ENCODE results near the gene MAP3K12. TPM values are rescaled to one million over a fixed set of nuclear protein-coding genes. Genes with fewer than 3 reads are reported as not detected.

MAP3K12 gene
- total RNA-seq, 2 donors from 2014 or later, result 4.3 to 30.9 TPM

DNA sequence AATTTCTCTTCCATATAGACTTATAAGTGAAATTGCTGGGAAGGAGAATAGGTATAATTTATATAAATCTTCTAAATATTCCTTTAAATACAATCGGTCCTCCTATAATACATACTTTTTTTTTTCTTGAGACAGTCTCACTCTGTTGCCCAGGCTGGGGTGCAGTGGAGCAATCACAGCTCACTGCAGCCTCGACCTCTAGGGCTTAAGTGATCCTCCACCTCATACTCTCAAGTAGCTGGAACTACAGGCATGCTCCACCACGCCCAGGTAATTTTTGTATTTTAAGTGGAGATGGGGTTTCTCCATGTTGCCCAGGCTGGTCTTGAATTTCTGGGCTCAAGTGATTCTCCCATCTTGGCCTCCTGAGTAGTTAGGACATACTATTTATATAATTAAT is 37.7 kb upstream of the MAP3K12 start:
- Histone ChIP-seq H3K36me3 (peaks cover 0 to 6% of the 10 kb centered on the region in 2 donors), H3K27me3 (replicated peaks; ENCODE audit: insufficient read depth) (no peaks in the 10 kb centered on the region), H3K27ac (no peak overlapping the region), H3K4me3 (no peak overlapping the region), H3K9me3 (no peaks in the 10 kb centered on the region), H3K4me1 (replicated peaks) (peaks cover 7% of the 10 kb centered on the region)
- no peak for TF ChIP-seq POLR2A (IDR thresholded peaks at IDR 0.05)
- no peak for TF ChIP-seq POLR2AphosphoS5 (IDR thresholded peaks at IDR 0.05)
- TF ChIP-seq, protein P1, sequence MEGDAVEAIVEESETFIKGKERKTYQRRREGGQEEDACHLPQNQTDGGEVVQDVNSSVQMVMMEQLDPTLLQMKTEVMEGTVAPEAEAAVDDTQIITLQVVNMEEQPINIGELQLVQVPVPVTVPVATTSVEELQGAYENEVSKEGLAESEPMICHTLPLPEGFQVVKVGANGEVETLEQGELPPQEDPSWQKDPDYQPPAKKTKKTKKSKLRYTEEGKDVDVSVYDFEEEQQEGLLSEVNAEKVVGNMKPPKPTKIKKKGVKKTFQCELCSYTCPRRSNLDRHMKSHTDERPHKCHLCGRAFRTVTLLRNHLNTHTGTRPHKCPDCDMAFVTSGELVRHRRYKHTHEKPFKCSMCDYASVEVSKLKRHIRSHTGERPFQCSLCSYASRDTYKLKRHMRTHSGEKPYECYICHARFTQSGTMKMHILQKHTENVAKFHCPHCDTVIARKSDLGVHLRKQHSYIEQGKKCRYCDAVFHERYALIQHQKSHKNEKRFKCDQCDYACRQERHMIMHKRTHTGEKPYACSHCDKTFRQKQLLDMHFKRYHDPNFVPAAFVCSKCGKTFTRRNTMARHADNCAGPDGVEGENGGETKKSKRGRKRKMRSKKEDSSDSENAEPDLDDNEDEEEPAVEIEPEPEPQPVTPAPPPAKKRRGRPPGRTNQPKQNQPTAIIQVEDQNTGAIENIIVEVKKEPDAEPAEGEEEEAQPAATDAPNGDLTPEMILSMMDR (IDR thresholded peaks at IDR 0.05), result no peak
- intact Hi-C loops (cut with DNase I), result no loop called here
- WGBS, result 92% methylated on average over 3 of the region's 3 CpGs
- no peak for DNase-seq (ENCODE audit: low spot score)

DNA sequence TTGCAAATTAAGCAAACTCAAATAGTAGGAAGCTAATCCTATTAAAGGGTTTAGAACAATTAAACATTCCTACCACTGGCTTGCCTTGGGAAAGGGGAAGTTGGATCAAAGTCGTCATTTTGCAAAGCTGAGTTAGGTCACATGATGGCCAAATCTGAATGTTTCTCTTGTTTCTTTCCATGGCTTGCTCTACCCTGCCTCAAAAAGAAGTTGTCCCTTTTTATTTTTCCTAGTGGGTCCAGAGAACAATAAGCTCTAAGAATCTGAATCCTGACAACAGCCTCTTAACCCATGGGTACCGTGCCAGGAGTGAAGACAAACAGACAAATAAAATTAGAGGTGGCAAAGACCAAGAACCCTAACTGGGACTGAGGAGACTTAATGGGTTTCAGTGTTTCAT is 34.2 kb upstream of the MAP3K12 start:
- Histone ChIP-seq H3K27ac (no peak overlapping the region), H3K27me3 (replicated peaks; ENCODE audit: insufficient read depth) (no peaks in the 10 kb centered on the region), H3K4me1 (replicated peaks) (peaks cover 7% of the 10 kb centered on the region), H3K9me3 (no peaks in the 10 kb centered on the region), H3K36me3 (peaks cover 0 to 6% of the 10 kb centered on the region in 2 donors), H3K4me3 (no peak overlapping the region)
- TF ChIP-seq, protein P1 (IDR thresholded peaks at IDR 0.05), result no peak
- TF ChIP-seq POLR2A (IDR thresholded peaks at IDR 0.05) (no peak), POLR2AphosphoS5 (IDR thresholded peaks at IDR 0.05) (no peak)
- WGBS, result 51% methylated on average over 2 of the region's 2 CpGs
- DNase-seq (ENCODE audit: low spot score), result no peak
- intact Hi-C loops (cut with DNase I), result no loop called here

DNA sequence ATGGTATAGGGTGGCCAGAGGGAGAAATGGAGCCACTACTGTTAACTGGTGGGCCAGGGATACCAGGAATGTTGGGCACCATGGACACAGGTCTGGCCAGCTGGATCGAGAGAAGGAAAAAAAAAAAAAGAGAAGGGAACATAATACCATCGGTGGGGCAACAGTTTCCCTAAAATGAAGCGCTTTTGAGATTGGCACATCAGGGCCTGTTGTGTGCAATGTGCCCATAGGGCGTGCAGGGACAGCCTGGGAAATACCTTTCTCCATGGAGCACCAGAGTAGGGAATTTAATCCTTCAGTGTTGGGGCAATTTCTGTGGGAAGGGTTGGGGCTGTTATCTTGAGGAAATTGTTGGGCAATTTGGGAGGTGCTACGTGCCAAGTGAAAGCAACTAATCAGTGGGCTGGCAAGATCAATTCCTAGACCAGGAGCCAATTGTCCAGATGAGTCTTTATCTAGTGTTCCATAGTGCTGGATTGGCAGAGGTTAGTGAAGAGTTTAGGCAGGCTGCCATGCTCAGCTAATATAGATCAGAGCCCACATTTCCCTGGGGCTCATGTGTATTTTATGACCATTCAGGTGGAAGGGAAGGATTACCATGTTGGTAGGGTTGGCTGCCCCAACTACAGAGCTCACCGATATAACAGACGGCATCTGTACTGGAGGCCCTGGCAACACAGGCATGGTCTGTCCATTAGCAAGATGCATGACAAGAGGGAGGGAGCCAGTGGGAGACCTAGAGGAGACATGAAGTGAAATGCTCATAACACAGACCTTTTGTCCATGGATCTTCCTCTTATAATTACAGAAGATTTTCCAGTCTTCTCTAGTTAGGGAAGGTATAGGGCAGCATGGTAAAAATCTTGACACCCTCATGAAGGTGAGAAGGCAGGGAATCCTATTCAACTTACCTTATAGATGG is 33.5 kb upstream of the MAP3K12 start:
- no peak for DNase-seq (ENCODE audit: low spot score)
- intact Hi-C loops (cut with DNase I), result no loop called here
- peaks cover 0 to 6% of the 10 kb centered on the region in 2 donors for H3K36me3 ChIP-seq
- 91% methylated on average over 7 of the region's 7 CpGs for WGBS
- no peak overlapping the region for H3K4me3 ChIP-seq
- no peaks in the 10 kb centered on the region for H3K27me3 ChIP-seq (replicated peaks; ENCODE audit: insufficient read depth)
- TF ChIP-seq POLR2AphosphoS5 (IDR thresholded peaks at IDR 0.05) (no peak), POLR2A (IDR thresholded peaks at IDR 0.05) (no peak)
- TF ChIP-seq, protein P1 (IDR thresholded peaks at IDR 0.05), result no peak
- no peaks in the 10 kb centered on the region for H3K9me3 ChIP-seq
- H3K27ac ChIP-seq, result no peak overlapping the region
- H3K4me1 ChIP-seq (replicated peaks), result peaks cover 4% of the 10 kb centered on the region

DNA sequence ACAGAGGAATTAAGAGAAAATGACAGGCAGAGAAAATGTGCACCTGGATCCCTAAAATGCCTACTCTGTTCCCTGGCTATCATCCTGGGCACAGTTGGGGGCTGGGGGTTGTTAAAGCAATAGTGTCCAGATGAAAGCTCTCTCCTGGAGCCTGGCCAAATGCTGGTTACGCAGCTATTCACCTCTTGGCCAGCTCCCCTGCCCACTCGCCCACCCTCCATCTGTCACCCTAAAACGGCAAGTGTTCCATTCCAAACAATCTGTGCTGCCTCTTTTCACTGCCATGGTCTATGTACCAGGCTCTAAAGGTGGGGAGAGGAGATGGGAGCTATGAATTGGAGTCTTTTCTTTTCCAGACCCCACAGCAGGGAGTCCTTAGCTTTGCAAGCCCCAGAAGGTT is 32.8 kb upstream of the MAP3K12 start:
- Histone ChIP-seq H3K36me3 (peaks cover 0 to 6% of the 10 kb centered on the region in 2 donors), H3K27ac (no peak overlapping the region), H3K4me3 (no peak overlapping the region), H3K27me3 (replicated peaks; ENCODE audit: insufficient read depth) (no peaks in the 10 kb centered on the region), H3K9me3 (no peaks in the 10 kb centered on the region), H3K4me1 (replicated peaks) (no peaks in the 10 kb centered on the region)
- no peak for DNase-seq (ENCODE audit: low spot score)
- TF ChIP-seq POLR2AphosphoS5 (IDR thresholded peaks at IDR 0.05) (no peak), POLR2A (IDR thresholded peaks at IDR 0.05) (no peak)
- TF ChIP-seq, protein P1 (IDR thresholded peaks at IDR 0.05), result no peak
- 47% methylated on average over 3 of the region's 3 CpGs for WGBS
- intact Hi-C loops (cut with DNase I), result no loop called here

DNA sequence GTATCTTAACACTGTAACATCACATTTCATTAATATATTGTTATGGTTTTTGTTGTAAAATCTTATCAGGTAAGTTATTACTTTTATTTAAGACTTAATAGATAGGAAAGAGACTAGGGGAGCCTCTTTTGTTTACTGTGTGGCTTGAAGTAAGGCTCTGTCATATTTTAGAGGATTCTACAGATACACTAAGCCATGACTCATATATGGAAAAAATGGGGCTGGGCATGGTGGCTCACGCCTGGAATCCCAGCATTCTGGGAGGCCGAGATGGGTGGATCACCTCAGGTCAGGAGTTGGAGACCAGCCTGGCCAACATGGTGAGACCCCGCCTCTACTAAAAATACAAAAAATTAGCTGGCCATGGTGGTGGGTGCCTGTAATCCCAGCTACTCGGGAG is 31.7 kb upstream of the MAP3K12 start:
- H3K36me3 ChIP-seq, result peaks cover 0 to 6% of the 10 kb centered on the region in 2 donors

More for the DNA sequence above, 31.7 kb upstream of the MAP3K12 start:
- Histone ChIP-seq H3K4me3 (no peak overlapping the region), H3K9me3 (no peaks in the 10 kb centered on the region), H3K4me1 (replicated peaks) (no peaks in the 10 kb centered on the region), H3K27ac (no peak overlapping the region), H3K27me3 (replicated peaks; ENCODE audit: insufficient read depth) (no peaks in the 10 kb centered on the region)
- 84% methylated on average over 4 of the region's 4 CpGs for WGBS
- intact Hi-C loops (cut with DNase I), result no loop called here
- DNase-seq (ENCODE audit: low spot score), result no peak
- TF ChIP-seq POLR2A (IDR thresholded peaks at IDR 0.05), result no peak
- TF ChIP-seq POLR2AphosphoS5 (IDR thresholded peaks at IDR 0.05), result no peak
- TF ChIP-seq, protein P1 (IDR thresholded peaks at IDR 0.05), result no peak
